ENCODE results near the gene FBXL15.

Gene FBXL15

DNA sequence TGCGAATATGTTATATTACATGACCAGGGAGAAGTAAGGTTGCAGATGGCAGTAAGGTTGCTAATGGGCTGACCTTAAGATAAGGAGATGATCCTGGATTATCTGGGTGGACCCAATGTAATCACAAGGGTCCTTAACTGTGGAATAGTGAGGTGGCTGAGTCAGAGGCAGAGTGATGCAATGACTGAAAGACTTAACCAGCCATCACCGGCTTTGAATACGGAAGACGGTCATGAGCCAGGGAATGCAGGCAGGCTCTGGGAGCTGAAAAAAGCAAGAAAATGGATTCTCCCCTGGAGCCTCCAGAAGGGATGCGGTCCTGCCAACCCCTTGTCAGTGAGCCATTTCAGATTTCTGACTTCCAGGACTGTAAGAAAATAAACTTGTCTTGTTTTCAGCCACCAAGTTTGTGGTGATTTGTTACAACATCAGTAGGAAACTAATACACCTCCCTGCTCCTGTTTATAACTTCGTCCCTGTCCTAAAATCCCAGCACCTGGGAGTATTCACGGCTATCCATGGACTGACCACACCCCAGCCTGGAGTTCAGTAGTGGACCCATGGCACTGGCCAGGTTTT is 35.3 kb downstream of the FBXL15 start:
- Mint-ChIP-seq H3K9me3 (no peaks in the 10 kb centered on the region), H3K27me3 (no peaks in the 10 kb centered on the region), H3K4me1 (ENCODE audit: low read depth) (peaks cover 52% of the 10 kb centered on the region), H3K27ac (no peak overlapping the region), H3K36me3 (ENCODE audit: low read depth) (peaks cover 5% of the 10 kb centered on the region), H3K4me3 (no peak overlapping the region)
- intact Hi-C loops (cut with micrococcal nuclease) = no loop called here

DNA sequence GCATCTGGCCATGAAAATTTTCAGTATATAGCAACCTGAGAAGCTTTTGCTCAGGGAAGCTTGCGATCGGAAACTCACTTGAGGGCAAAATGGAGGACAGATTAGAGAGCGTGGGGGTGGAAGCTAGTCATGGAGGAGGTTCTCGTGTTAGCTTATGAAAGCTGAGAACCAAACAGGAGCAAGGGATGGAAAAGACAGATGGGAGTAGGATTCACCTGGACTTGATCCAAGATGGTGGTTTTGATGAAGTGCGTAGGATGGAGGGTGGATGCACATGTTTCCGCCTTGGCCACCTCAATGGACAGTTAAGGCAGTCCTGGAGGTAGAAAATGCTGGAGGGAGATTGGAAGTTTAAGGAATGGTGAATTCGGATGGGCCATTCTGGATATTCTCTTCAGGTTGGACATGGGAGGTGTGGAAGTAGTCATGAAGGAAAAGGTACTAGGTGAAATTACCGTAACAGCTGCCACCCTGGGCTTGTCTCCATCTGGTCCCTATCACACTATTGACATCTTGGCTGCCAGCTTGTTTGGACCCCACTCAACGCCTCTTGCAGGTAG is 37.0 kb downstream of the FBXL15 start:
- Mint-ChIP-seq H3K36me3 (ENCODE audit: low read depth) (peaks cover 12% of the 10 kb centered on the region), H3K27me3 (peaks cover 11% of the 10 kb centered on the region), H3K27ac (no peak overlapping the region), H3K4me3 (no peak overlapping the region), H3K9me3 (no peaks in the 10 kb centered on the region), H3K4me1 (ENCODE audit: low read depth) (peaks cover 52% of the 10 kb centered on the region)
- intact Hi-C loops (cut with micrococcal nuclease) = no loop called here

DNA sequence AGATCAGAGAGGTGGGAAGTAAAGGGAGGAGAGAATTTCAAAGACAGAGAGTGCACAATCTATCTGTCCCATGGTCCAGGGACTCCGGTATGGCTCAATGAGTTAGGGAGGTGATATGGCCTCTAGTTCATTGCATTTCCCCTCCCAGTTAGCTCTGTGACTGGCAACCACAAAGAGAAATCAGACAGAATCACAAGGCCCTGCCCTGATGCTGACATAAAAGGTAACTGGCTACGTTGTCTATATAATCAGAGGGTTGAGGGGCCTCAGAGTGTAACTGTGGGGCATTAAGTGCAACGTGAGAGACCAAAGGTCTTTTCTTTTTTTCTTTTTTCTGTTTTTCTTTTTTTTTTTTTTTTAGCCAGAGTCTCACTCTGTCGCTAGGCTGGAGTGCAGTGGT is 38.0 kb downstream of the FBXL15 start:
- intact Hi-C loops (cut with micrococcal nuclease) = no loop called here

DNA sequence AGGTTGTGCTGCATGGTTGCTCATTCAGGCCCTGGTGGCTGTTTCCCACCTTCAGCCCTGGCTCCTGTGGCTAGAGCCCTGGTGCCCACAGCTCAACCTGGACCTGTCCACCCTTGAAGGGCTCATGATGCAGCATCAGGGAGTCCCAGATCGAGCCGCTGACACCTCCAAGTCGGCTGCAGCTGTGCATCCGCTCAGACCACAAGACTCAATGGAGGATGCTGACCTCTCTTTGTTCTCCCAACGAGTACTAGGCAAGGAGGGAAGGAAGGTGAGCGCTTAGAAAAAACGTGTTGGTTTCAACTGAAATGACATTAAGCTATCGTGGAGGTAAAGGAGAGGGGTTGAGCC is 40.2 kb downstream of the FBXL15 start:
- Mint-ChIP-seq H3K4me1 (ENCODE audit: low read depth) (peaks cover 40% of the 10 kb centered on the region), H3K27me3 (peaks cover 20% of the 10 kb centered on the region), H3K36me3 (ENCODE audit: low read depth) (peaks cover 6% of the 10 kb centered on the region), H3K9me3 (no peaks in the 10 kb centered on the region), H3K4me3 (peak overlapping the region; percentile 85), H3K27ac (peak overlapping the region; percentile 89)
- intact Hi-C loops (cut with micrococcal nuclease) = no loop called here

More for the DNA sequence above, 38.0 kb downstream of the FBXL15 start:
- Mint-ChIP-seq H3K27me3 (peaks cover 20% of the 10 kb centered on the region), H3K4me3 (no peak overlapping the region), H3K9me3 (no peaks in the 10 kb centered on the region), H3K36me3 (ENCODE audit: low read depth) (peaks cover 6% of the 10 kb centered on the region), H3K27ac (no peak overlapping the region), H3K4me1 (ENCODE audit: low read depth) (peaks cover 52% of the 10 kb centered on the region)

DNA sequence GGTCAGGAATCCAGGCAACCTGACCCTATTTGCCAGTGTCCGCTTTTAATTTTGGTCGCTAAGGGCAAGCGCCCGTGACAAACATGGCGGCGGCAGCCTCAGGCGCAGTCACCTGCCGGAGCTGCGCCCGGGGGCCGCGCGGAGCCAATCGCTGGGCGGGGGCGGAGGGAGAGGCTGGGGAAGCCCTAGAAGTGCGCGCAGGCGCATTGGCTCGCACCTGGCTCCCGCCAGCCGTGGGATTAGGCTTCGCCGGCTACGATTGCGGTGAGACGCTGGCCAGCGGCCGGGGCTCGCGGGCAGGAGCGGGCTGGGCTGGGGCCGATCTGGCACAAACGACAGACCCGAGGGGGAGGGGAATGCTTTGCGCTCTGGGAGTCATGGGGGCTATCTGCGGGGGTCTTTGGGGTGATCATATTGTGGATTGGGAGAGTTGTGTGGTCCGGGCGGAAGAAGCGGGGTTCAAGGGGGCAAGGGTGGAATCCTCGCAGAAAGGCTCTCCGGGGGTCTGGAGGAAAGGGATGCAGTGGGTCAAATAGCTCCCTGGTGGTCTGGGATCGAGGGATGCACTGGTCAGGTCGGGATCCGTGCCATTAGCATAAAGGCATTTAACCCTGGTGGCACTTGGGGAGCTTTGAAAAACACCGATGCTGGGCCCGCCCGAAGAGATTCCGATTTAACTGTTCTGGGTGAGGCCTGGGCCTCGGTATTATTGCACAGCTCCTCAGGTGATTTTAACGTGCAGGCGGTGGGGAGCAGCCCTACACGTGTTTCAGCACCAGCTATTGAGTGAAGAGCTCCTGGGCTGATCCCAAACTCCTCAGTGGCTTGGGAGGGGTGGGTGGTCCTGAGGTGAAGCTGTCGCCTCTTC is 40.8 kb downstream of the FBXL15 start:
- Mint-ChIP-seq H3K27ac (peak overlapping the region; percentile 89), H3K4me1 (ENCODE audit: low read depth) (peaks cover 34% of the 10 kb centered on the region), H3K27me3 (peaks cover 20% of the 10 kb centered on the region), H3K9me3 (no peaks in the 10 kb centered on the region), H3K4me3 (peak overlapping the region; percentile 85), H3K36me3 (ENCODE audit: low read depth) (peaks cover 6% of the 10 kb centered on the region)
- intact Hi-C loops (cut with micrococcal nuclease) = no loop called here

DNA sequence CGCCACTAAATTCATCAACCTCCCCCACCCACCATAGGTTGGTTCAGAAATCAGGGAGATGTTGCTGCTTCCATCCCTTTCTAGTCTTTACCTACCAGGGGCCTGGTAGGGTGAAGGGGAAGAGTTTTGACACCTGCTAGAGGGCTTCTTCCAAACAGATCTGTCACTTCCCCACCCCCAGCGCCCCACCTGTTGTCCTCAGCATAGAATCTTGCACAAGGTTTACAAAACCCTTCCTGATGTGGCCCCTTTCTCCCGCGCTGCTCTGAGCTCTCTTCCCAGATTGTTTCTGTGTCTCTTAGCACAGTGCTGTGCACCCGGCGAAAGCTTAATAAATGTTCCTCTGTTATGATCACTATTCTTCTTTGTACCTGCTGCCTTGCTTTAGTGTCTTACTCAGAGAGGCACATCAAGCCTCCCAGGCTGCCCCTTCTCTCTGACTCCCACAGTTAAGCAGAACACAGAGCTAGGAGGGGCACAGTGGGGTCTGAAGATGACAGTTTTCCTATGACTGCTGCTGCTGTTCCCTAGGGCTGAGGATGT is 41.9 kb downstream of the FBXL15 start:
- Mint-ChIP-seq H3K27ac (no peak overlapping the region), H3K9me3 (no peaks in the 10 kb centered on the region), H3K4me1 (ENCODE audit: low read depth) (peaks cover 40% of the 10 kb centered on the region), H3K36me3 (ENCODE audit: low read depth) (peaks cover 6% of the 10 kb centered on the region), H3K4me3 (no peak overlapping the region), H3K27me3 (peaks cover 20% of the 10 kb centered on the region)
- intact Hi-C loops (cut with micrococcal nuclease) = no loop called here

DNA sequence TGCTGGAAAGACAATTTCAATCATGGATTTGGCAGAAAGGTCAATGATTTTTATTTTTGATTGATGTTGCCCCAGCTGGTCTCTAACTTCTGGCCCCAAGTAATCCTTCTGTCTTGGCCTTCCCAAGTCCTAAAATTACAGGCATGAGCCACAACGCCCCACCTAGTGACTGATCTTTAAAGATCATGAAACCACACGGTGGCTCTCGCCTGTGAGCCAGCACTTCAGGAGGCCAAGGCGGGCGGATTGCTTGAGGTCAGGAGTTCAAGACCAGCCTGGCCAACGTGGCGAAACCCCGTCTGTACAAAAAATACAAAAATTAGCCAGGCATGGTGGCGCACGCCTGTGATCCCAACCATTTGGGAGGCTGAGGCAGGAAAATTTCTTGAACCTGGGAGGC is 43.3 kb downstream of the FBXL15 start:
- peaks cover 54% of the 10 kb centered on the region for H3K4me1 Mint-ChIP-seq (ENCODE audit: low read depth)
- intact Hi-C loops (cut with micrococcal nuclease) = no loop called here
- H3K27me3 Mint-ChIP-seq = peaks cover 20% of the 10 kb centered on the region
- no peak overlapping the region for H3K4me3 Mint-ChIP-seq
- peaks cover 6% of the 10 kb centered on the region for H3K36me3 Mint-ChIP-seq (ENCODE audit: low read depth)
- no peak overlapping the region for H3K27ac Mint-ChIP-seq
- no peaks in the 10 kb centered on the region for H3K9me3 Mint-ChIP-seq

DNA sequence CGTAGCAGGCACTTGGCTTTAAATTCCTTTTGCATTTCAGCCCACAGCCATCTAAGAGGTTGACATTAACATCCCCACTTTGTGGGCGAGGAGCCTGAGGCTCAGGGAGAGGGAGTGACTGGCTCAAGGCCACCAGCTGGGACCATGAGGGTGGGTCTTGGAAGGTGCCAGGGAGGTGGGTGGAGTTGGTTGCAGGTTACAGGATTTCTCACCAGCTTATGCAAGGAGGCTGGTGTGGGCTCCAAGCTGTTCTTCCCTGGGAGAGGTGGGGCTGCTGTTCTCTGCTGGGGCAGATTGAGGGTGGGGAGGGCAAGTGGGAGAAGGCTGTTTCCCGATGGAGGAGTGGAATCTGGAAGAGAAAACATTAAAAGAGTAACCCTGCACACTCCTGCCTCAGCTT is 44.8 kb downstream of the FBXL15 start:
- intact Hi-C loops (cut with micrococcal nuclease) = no loop called here
- Mint-ChIP-seq H3K4me1 (ENCODE audit: low read depth) (peaks cover 68% of the 10 kb centered on the region), H3K36me3 (ENCODE audit: low read depth) (peaks cover 11% of the 10 kb centered on the region)

DNA sequence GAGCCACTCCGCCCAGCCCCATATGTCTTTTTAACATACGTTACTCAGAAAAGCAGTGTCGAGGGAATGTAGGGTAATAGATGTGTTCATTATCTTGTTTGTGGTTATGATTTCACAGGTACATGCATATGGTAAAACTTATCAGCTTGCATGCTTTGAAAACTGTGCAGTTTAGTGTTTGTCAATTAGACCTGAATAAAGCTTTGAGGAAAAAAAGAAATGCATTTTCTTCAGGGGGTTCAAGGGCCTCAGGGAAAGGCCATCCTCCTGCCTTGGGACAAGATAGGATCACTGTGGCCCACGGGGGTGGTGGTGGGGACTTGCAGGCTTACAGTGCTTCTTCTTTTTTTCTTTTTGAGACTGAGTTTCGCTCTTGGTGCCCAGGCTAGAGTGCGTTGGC is 46.7 kb downstream of the FBXL15 start:
- H3K27ac Mint-ChIP-seq = no peak overlapping the region
- H3K36me3 Mint-ChIP-seq (ENCODE audit: low read depth) = peaks cover 16% of the 10 kb centered on the region
- H3K4me3 Mint-ChIP-seq = no peak overlapping the region
- H3K27me3 Mint-ChIP-seq = peaks cover 12% of the 10 kb centered on the region
- intact Hi-C loops (cut with micrococcal nuclease) = no loop called here
- peaks cover 50% of the 10 kb centered on the region for H3K4me1 Mint-ChIP-seq (ENCODE audit: low read depth)
- no peaks in the 10 kb centered on the region for H3K9me3 Mint-ChIP-seq

More for the DNA sequence above, 44.8 kb downstream of the FBXL15 start:
- no peak overlapping the region for H3K4me3 Mint-ChIP-seq
- H3K27ac Mint-ChIP-seq = no peak overlapping the region
- H3K27me3 Mint-ChIP-seq = peaks cover 20% of the 10 kb centered on the region
- no peaks in the 10 kb centered on the region for H3K9me3 Mint-ChIP-seq

DNA sequence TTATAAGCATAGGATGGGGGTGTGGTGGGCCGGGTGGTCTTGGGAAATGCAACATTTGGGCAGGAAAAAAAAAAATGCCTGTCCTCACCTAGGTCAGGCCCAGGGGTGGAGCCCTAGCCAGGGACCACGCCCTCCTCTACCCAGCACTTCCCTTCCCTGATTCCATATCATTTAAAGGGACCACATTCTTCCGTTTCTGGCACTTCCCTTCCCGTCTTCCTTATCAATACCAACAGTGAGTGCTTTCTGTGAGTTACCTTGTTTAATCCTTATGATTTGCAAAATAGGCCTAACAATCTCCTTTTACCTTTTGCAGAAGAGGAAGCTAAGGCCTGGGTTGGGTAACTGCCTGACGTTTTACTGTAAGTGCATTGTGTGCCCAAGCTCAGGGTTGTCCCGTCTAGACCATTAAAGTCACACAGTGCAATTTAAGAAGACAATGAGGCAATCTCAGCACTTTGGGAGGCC is 47.4 kb downstream of the FBXL15 start:
- no peaks in the 10 kb centered on the region for H3K9me3 Mint-ChIP-seq
- intact Hi-C loops (cut with micrococcal nuclease) = no loop called here
- H3K36me3 Mint-ChIP-seq (ENCODE audit: low read depth) = peaks cover 22% of the 10 kb centered on the region
- peak overlapping the region; percentile 28 for H3K4me3 Mint-ChIP-seq
- H3K27me3 Mint-ChIP-seq = peaks cover 5% of the 10 kb centered on the region
- H3K27ac Mint-ChIP-seq = peak overlapping the region; percentile 76
- H3K4me1 Mint-ChIP-seq (ENCODE audit: low read depth) = peaks cover 43% of the 10 kb centered on the region

DNA sequence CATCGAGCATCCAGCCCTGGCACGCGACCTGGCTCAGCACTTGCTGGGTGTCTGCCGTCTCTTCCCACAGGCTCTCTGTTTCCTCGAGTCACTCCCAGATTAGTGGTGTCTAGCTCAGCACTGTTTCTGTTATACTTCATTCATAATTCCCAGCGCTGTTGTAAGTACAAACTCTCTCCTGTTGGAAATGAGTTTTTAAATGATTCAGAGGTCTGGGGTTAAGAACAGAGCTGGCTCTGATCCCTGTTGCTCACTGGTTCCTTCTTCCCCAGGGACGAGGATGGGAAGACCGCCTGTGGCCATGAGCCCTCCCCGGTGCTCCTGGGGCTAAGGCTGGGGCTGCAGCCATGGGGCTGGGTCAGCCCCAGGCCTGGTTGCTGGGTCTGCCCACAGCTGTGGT is 48.0 kb downstream of the FBXL15 start:
- intact Hi-C loops (cut with micrococcal nuclease) = no loop called here
- no peaks in the 10 kb centered on the region for H3K27me3 Mint-ChIP-seq
- peaks cover 27% of the 10 kb centered on the region for H3K36me3 Mint-ChIP-seq (ENCODE audit: low read depth)
- no peak overlapping the region for H3K4me3 Mint-ChIP-seq
- H3K9me3 Mint-ChIP-seq = no peaks in the 10 kb centered on the region
- H3K4me1 Mint-ChIP-seq (ENCODE audit: low read depth) = peaks cover 37% of the 10 kb centered on the region
- H3K27ac Mint-ChIP-seq = peak overlapping the region; percentile 76

DNA sequence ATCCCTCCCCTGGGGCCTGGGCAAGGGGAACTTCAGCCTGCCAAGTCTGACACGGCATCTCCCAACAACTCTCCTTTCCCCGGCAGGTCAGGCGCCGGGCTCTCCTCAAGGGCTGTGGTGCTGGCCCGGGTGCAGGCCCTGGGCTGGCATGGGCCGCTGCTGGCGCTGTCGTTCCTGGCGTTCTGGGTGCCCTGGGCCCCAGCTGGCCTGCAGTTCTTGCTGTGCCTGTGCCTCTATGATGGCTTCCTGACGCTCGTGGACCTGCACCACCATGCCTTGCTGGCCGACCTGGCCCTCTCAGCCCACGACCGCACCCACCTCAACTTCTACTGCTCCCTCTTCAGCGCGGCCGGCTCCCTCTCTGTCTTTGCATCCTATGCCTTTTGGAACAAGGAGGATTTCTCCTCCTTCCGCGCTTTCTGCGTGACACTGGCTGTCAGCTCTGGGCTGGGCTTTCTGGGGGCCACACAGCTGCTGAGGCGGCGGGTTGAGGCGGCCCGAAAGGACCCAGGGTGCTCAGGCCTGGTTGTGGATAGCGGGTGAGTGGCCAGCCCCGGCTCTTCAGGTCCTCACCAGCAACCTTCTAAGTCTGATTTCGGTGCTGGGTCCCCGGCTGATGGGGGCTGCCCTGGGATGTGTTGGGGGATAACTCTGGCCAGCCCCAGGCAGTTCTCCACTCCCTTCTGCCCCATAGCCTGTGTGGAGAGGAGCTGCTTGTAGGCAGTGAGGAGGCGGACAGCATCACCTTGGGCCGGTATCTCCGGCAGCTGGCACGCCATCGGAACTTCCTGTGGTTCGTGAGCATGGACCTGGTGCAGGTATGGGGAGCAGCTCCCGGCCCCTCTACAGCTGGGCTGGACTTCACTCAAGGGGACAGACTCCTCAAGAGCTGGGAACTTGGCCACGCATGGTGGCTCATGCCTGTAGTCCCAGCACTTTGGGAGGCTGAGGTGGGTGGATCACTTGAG is 50.2 kb downstream of the FBXL15 start:
- Mint-ChIP-seq H3K27ac (no peak overlapping the region), H3K9me3 (no peaks in the 10 kb centered on the region), H3K4me1 (ENCODE audit: low read depth) (peaks cover 35% of the 10 kb centered on the region), H3K36me3 (ENCODE audit: low read depth) (peaks cover 46% of the 10 kb centered on the region), H3K4me3 (no peak overlapping the region), H3K27me3 (no peaks in the 10 kb centered on the region)
- intact Hi-C loops (cut with micrococcal nuclease) = no loop called here
